CD4-positive, alpha-beta T cell treated with Interleukin-6 at 100 ng/mL for 8 hours (primary cell): ENCODE measurements around the gene THAP12.
A peak's percentile ranks its signal among the peaks of the same experiment; 100 is the strongest.
"Not testable (repeated sequence)": the region's sequence is repeated elsewhere in the genome, so short reads cannot be mapped to it uniquely, and the experiment has no call there.

Experiments used
- DNase-seq: peaks from one replicate; pipeline ENCODE4 v3.0.0-alpha.2; 2020; ENCODE audit warnings: mixed read lengths, low spot score

Gene THAP12

DNA sequence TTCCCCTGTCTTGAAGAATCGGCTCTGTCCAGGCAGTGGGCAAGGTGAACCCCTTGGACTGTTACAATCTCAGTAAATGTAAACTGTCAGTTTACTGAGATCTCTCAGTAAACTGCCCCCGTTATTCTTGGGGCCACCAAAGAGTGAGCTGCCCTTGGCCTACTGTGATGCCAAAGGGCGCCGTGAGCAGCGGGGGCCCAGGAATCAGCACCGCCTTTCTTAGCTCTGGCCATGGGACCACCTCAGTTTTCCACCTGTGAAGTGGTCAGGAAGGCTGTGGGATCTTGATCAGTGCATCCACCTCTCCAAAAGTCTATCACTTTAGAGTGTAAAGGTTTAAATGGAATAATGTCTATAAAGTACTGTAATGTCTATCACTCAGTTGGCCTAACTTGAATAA is 57.1 kb downstream of the THAP12 start:
- no peak for DNase-seq

DNA sequence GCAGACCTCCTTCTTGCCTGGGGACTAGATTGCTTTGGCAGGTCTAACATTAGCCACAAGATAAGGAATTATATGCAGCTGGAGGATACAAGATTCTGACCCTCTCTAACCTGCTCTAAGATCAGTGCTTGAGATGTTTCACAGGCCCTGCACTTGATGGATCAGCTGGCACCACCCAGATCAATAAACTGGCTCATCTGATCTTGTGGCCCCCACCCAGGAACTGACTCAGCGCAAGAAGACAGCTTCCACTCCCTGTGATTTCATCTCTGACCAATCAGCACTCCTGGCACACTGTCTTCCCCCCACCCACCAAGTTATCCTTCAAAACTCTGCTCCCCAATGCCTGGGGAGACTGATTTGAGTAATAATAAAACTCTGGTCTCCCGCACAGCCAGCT is 57.6 kb downstream of the THAP12 start:
- DNase-seq = not testable (repeated sequence)

DNA sequence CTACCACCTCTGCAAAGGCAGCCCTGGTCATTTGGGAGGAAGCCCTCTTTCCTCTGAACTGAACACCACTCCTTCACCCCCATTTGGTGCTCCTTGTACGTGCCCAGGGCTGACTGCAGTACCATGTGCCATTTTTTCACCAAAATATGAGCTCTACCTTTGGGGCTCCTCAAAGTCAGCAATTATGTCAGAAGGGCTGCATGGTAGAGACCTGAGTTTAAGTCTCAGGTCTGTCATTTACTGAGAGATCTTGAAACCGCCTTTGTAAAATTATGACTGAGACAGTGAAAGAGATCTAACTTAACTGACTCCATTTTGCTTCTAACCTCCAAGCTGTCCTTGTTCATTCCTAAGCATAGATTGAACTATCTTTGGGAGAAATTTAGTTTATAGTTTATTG is 58.0 kb downstream of the THAP12 start:
- DNase-seq = no peak

- DNase-seq = no peak
Observed at GRCh38 chr11:76322540-76322939, 58.4 kb downstream of the THAP12 start.

DNA sequence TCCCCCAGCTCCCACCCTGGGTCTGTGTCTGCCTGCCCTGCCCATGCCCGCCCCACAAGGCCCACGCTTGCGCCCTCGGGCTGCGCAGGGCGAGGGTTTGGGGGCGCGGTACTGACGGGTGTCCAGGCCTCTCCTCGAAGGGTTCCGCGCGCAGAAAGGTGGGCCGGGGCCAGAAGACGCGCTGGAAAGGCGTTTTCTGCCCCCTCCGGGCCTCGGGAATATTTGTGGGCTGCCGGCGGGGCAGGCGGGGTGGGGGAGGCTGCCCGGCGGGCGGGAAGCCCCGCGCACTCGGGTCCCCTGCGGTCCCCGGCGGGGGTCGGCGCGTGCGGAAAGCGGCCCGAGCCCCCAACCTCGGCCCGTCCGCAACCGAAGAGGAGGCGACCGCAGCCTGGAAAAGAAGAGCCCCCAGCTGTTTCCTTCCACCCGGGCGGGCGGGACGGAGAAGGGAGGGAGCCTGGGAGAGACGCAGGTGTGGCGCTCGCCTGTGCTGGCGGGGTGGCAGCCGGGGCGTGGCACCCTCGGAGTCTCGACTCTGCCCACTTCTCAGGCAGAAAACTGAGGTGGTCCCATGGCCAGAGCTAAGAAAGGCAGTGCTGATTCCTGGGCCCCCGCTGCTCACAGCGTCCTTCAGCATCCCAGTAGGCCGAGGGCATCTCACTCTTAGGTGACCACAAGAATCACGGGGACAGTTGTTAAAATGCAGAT is 59.0 kb downstream of the THAP12 start:
- DNase-seq = no peak

GRCh38 chr11:76321340-76321739 is 59.6 kb downstream of the THAP12 start:
- DNase-seq = no peak

DNA sequence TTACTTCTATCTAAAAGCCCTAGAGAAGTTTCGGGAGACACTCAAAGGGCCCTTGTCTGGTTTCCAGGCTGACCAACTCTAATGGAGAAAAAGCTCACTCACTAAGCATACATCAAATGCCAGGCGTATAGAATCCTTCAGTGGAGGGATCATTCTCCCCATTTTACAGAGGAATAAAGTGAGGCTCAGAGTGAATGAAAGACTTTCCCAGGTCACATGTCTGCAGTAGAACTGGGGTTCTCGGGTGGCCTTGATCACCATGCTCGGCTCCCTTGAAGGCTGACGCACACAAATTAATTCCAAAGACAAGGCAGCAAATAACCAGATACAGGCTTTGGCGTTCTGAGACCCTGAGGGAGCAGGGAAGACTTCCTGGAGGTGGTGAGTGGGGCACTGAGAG is 60.0 kb downstream of the THAP12 start:
- no peak for DNase-seq

GRCh38 chr11:76319798-76320197 is 61.1 kb downstream of the THAP12 start:
- DNase-seq = not testable (repeated sequence)

DNA sequence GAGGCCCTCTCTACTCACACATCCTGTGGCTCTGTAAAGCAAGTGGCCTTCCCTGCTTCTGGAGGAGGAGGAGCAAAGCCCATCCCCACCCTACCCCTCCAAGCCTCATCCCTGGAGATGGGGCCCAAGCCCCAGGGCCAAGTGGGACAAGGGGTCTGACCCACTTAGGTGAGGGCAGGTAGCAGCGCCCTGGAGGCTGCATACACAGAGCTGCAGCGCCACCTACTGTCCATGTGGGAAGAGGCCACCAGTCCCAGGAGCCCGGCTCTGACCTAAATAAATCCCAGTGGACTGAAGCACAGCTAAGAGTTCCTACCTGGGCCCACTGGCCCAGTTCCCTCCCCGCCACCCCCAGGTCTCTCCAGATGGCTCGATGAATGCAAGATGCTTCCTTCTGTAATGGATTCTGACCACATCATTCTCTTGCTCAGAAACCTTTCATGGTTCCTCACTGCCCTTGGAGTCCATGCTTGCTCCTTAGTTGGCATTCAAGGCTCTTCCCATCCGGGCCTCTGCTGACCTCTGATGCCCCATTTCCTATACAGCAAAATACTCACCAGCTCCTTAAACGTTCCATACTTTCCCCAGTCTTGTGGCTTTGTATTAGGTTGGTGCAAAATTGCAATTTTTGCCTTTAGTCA is 62.1 kb downstream of the THAP12 start:
- peak; percentile 82 for DNase-seq

DNA sequence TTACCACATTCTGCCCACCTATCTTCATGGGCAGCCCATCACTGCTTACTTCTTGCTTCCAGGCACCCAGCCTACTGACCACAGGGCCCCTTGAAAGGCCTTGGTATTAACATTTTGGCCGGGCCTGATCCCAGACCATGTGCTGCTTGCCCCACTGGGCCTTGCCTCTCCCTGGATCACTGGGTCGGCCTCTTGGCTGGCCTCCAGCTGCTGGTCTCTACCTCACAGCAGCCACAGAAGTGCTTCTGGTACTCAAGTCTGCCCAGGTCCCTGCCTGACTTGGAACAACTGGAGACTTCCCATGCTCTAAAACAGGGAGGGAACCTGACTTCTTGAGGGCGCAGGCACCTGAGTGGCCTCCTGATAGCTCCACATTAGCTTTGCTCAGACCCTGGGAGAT is 63.6 kb downstream of the THAP12 start:
- no peak for DNase-seq

DNA sequence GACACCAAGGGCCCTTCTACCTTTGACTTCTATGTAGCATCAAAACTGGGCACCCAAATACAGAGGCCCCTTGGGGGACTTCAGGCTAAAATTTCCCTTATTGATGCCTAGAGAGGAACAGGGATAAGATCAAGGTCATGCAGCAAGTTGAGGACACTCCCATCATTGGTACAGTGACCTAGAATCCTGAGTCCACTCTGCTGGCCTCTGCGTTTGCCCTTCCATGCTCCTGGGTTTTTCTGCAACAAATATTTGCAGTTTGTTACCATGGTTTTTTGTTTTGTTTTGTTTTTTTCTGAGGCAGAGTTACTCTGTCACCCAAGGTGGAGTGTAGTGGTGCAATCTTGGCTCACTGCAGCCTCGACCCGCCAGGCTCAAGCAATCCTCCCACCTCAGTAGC is 64.2 kb downstream of the THAP12 start:
- no peak for DNase-seq

DNA sequence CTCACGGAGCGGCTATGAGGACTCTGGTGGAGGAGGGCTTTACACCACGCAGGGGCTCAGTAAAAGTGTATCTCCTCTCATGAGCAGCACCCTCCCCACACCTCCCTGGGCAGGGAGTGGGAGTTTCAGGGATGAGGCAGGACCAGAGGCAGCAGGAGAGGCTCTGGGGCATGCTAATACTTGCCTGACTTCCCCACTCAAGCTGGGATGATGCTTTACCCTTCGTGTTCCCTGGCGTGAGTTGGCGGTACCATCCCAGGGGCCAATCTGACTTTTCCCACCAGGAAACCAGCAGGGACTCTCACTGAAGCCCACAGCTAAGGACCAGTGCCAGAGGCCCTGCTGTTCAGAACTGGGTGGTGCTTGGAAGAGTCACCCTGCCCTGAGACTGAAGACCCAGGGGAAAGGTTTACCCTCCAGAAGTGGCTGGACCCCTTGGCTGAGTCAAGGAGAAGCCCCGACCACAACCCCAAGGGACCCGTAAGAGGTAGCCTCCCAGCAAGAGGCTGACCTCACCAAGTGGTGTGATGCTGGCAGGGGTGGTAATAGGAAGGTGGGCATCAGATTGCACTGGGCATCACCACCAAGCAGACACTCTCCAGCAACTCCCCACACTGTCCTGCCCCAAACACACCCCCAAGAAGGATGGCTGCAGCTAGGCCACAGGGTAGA is 65.6 kb downstream of the THAP12 start:
- no peak for DNase-seq

DNA sequence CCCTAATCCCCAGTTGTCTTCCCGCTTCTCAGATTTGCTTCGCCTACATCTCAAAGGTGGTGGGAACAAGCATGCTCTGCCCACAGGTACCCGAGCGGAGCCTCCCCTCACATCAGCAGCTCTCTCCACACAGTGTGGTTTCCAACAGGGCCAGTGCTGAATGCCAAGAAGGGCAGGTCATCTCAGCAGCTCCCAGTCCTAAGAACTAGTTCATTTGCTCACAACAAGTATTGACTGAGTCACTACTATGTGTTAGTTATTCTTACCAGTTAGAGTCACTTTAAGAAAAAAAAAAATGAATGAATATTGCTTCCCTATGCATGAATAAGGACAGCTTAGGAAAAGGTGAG is 66.2 kb downstream of the THAP12 start:
- DNase-seq = no peak

DNA sequence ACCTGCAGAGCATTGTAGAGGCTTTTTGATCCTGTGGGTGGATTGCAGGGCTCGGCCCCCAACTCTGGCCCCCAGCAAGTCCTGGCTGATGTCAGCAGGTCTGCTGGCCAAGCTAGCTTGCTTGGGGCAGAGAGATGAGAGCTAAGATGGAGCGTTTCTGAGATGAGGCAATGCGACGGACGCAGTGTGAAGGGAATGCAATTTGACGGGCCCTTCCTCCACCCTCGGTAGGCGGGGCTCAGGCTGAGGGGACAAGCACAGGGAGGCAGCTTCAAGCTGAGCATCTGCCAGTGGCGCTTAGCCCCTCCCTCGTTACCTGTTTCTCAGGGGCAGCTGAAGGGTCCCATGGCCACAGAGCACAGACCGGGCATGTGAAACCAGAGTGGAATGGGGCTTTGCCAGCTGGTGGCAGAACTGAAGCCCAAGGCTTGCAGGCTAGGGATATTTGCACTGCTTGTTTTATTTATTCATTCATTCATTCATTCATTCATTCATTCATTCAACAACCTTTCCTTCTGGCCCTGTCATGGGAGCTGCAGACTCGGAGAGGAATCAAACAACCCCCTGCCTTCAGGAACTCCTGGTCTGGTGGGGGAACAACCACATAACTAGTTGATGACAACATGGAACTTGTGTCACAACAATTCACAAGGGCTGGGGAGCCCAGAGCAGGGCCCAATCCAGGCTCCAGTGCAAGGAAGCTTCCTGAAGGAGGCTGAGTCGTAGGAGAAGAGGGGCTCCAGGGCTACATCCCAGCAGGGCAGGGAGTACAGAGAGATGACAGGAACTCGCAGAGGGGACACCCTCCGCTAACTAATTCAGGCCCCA is 66.8 kb downstream of the THAP12 start:
- DNase-seq = no peak

DNA sequence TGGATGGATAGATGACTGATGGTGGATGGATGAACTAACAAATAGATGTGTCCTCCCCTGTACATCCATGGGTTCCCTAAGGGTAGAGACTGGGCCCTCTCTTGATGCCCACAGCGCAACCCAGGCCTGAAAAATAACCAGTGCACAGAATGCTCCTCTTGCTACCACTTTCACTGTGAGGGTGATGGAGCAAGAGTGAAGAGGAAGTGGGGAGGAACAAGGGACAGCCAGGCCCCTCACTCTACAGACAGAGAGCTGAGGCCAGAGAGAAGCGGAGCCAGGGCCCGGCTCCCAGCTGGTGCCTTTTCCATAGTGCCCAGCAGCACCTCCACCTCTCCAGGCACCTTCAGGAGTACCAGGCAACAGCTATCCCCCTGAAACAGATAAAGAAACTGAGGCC is 67.7 kb downstream of the THAP12 start:
- DNase-seq = no peak

DNA sequence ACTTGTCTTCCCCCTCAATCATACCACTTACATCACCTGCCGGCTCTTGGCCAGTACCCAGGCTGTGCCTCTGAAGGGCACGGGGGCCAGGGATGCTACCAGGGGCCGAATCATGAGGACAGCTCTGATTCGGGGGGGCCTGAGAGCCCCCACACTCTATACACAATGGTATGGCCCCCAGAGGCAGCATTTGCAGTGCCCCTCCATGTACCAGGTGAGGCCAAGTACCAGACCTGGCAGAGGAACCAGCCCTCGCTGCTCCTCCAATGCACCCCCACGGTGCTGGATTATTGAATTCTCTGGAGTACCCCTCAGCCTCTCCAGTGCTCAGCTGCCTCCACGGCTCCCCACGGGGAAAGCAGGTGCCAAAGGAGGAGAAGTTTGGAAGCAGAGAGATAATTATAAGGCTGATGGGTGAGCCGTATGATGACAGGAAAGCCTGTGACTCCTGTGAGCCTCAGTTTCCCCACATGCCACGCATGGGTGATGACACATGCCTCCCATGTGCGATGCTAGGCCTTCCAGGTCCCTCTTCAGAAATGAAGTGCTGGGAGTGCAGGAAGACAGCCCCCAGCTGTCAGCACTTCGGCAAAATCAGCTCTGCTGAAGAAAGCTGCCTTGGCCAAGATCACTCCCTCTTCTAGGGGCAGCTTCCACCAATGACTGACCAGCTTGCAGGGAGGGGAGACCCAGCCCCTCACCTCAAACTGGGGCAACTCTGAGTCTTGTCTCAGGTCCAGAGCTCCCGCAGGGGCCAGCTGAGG is 69.9 kb downstream of the THAP12 start:
- no peak for DNase-seq

- no peak for DNase-seq
Observed at GRCh38 chr11:76307978-76308747, 72.8 kb downstream of the THAP12 start.

GRCh38 chr11:76307396-76307795 is 73.5 kb downstream of the THAP12 start:
- no peak for DNase-seq

- DNase-seq = no peak
Observed at GRCh38 chr11:76303399-76303798, 77.5 kb downstream of the THAP12 start.

DNA sequence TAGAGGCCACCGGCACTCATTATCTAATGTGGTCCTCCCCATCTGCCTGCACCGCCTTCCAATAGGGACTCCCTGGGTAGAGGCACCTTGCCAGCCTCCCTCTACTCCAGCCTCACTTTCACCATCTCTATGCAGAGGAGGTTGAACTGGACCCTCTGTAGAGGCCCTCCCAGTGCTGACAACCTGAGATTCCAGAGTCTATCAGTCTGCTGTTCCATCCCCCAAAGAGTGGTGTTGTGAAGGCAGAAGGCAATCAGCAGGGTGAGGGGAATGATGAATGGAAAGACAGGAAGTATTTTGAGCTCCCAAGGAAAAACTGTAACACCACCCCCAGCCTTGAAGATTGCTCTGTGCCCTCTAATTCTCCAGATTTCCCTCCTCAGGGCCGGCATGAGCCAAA is 77.9 kb downstream of the THAP12 start:
- DNase-seq = no peak
